Esophagus muscularis mucosa (tissue), 4 donors: ENCODE measurements around the gene ATAD5. TPM values are rescaled to one million over a fixed set of nuclear protein-coding genes. Genes with fewer than 3 reads are reported as not detected.

Experiments
- DNase-seq: peaks from one replicate; pipeline ENCODE4 v3.0.0-alpha.2; 2017; ENCODE audit errors: extremely low spot score
- H3K27ac ChIP-seq, 4 donors: fragments of 200-600 bp; sonication (generic); replicated peaks in 1 of 4; 1 replicate in 3 of 4; 2 replicates in 1 of 4; pipeline ENCODE4 v1.5.1; 2016 to 2019; ENCODE audit warnings: mild to moderate bottlenecking in 1 of 4
- H3K27me3 ChIP-seq, 4 donors: fragments of 200-600 bp; sonication (generic); one replicate each; pipeline versions ENCODE4 v1.5.1 to v1.6.0; 2016 to 2019
- H3K36me3 ChIP-seq, 4 donors: fragments of 200-600 bp; sonication (generic); one replicate each; pipeline ENCODE4 v1.5.1; 2016 to 2019
- H3K4me1 ChIP-seq, 4 donors: fragments of 200-600 bp; sonication (generic); one replicate each; pipeline ENCODE4 v1.5.1; 2016 to 2019
- H3K4me3 ChIP-seq, 4 donors: fragments of 200-600 bp; sonication (generic); 1 replicate in 2 of 4; 2 replicates in 2 of 4; pipeline ENCODE4 v1.5.1; 2016 to 2019; ENCODE audit warnings: mild to moderate bottlenecking in 4 of 4, moderate library complexity in 1 of 4
- H3K9me3 ChIP-seq, 4 donors: fragments of 200-600 bp; sonication (generic); 1 replicate in 3 of 4; 2 replicates in 1 of 4; pipeline ENCODE4 v1.5.1; 2016 to 2019
- CTCF ChIP-seq, 3 experiments: fragments of 200-600 bp in 2 of 3; fragments of 450-650 bp in 1 of 3; sonication (generic) in 2 of 3; IDR thresholded peaks; one replicate each; pipeline ENCODE4 v1.5.1; 2017 to 2019; ENCODE audit warnings: antibody characterized with exemption in 3 of 3, mild to moderate bottlenecking in 2 of 3, moderate library complexity in 1 of 3
- EP300 ChIP-seq: sonication (generic); formaldehyde crosslinking; IDR thresholded peaks from one replicate; pipeline ENCODE4 v1.6.1; 2017; ENCODE audit warnings: antibody characterized with exemption
- POLR2A ChIP-seq: fragments of 450-650 bp; IDR thresholded peaks from one replicate; pipeline ENCODE4 v1.6.1; 2017; ENCODE audit warnings: antibody characterized with exemption, moderate library complexity, mild to moderate bottlenecking, low read depth
- POLR2AphosphoS5 ChIP-seq, 2 donors: sonication (generic); formaldehyde crosslinking; IDR thresholded peaks; one replicate each; pipeline ENCODE4 v1.6.1; 2017; ENCODE audit warnings: antibody characterized with exemption in 2 of 2
- WGBS: methylation state at CpG from one replicate; pipeline ENCODE4 v1.1.5; 2018; 5-methylcytosine and 5-hydroxymethylcytosine counted together
- intact Hi-C: fragments of 100-400 bp; cut with DNase I; formaldehyde crosslinking; loops from one replicate; pipeline ENCODE4 v1.15.1; 2023
- total RNA-seq, 4 donors: library from RNA; depleted of rRNA; stranded (reverse); fragments of >200 nt; gene quantifications; one replicate each; pipeline versions ENCODE4 v1.1.0 to v1.2.1, GENCODE V29; 2016

Gene ATAD5
- total RNA-seq, 4 donors from 2014 or later, result 0.33 to 1.7 (median 0.52) TPM

GRCh38 chr17:30838202-30838807, 6.5 kb downstream of the ATAD5 start:
- H3K27ac ChIP-seq, result no peak overlapping the region
- no peak overlapping the region for H3K4me3 ChIP-seq
- H3K4me1 ChIP-seq, result no peaks in the 10 kb centered on the region
- H3K36me3 ChIP-seq, result peaks cover 0 to 5% (median 0%) of the 10 kb centered on the region in 4 donors
- no peak for DNase-seq
- no peaks in the 10 kb centered on the region for H3K9me3 ChIP-seq
- WGBS, result 88% methylated on average over 5 of the region's 5 CpGs
- intact Hi-C loops, result no loop called here
- TF ChIP-seq CTCF (IDR thresholded peaks at IDR 0.05), result no peak
- no peak for TF ChIP-seq POLR2AphosphoS5 (IDR thresholded peaks at IDR 0.05)
- TF ChIP-seq EP300, result no peak
- no peak for TF ChIP-seq POLR2A
- no peaks in the 10 kb centered on the region for H3K27me3 ChIP-seq

GRCh38 chr17:30840771-30841170, 9.0 kb downstream of the ATAD5 start:
- intact Hi-C loops, result no loop called here
- whole genome bisulfite sequencing, result 91% methylated on average over 7 of the region's 7 CpGs
- H3K4me3 ChIP-seq, result peak overlapping the region in 1 of 4 donors; percentile 21
- H3K27me3 ChIP-seq, result no peaks in the 10 kb centered on the region
- H3K36me3 ChIP-seq, result peaks cover 0 to 5% (median 0%) of the 10 kb centered on the region in 4 donors
- no peak for TF ChIP-seq EP300
- no peak for TF ChIP-seq CTCF (IDR thresholded peaks at IDR 0.05)
- TF ChIP-seq POLR2AphosphoS5 (IDR thresholded peaks at IDR 0.05), result no peak
- no peak for TF ChIP-seq POLR2A
- DNase-seq, result no peak
- H3K9me3 ChIP-seq, result no peaks in the 10 kb centered on the region
- no peaks in the 10 kb centered on the region for H3K4me1 ChIP-seq
- H3K27ac ChIP-seq, result no peak overlapping the region

DNA sequence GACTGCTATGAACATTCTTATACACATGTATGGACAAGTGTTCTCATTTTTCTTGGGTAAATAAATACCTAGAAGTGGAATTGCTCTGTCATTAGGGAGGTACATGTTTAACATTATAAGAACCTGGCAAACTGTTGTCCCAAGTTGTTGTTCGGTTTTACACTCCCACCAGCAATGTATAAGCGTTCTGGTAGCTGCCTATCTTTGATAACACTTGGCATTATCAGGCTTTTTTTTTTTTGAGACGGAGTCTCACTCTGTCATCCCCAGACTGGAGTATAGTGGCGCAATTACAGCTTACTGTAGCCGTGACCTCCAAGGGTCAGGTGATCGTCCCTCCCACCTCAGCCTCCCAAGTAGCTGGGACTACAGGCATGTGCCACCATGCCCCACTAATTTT, 16.3 kb downstream of the ATAD5 start:
- Histone ChIP-seq H3K36me3 (no peaks in the 10 kb centered on the region), H3K4me3 (no peak overlapping the region), H3K9me3 (no peaks in the 10 kb centered on the region), H3K4me1 (no peaks in the 10 kb centered on the region), H3K27me3 (no peaks in the 10 kb centered on the region), H3K27ac (no peak overlapping the region)
- no peak for TF ChIP-seq POLR2AphosphoS5 (IDR thresholded peaks at IDR 0.05)
- no peak for TF ChIP-seq CTCF (IDR thresholded peaks at IDR 0.05)
- TF ChIP-seq EP300, result no peak
- TF ChIP-seq POLR2A, result no peak
- no peak for DNase-seq
- intact Hi-C loops, result no loop called here
- 95% methylated on average over 6 of the region's 6 CpGs for WGBS

- TF ChIP-seq POLR2A, result no peak
- no peak for TF ChIP-seq CTCF (IDR thresholded peaks at IDR 0.05)
- TF ChIP-seq POLR2AphosphoS5 (IDR thresholded peaks at IDR 0.05), result no peak
- H3K4me1 ChIP-seq, result no peaks in the 10 kb centered on the region
- peaks cover 0 to 6% (median 0%) of the 10 kb centered on the region in 4 donors for H3K36me3 ChIP-seq
- H3K4me3 ChIP-seq, result no peak overlapping the region
- no peak for DNase-seq
- no peak overlapping the region for H3K27ac ChIP-seq
- intact Hi-C loops, result no loop called here
- 91% methylated on average over 3 of the region's 3 CpGs for whole genome bisulfite sequencing
- H3K27me3 ChIP-seq, result no peaks in the 10 kb centered on the region
- H3K9me3 ChIP-seq, result no peaks in the 10 kb centered on the region
Observed at GRCh38 chr17:30854146-30854545, 22.4 kb downstream of the ATAD5 start.
